A673 (cell line): ENCODE results near the gene PALLD. TPM values are rescaled to one million over a fixed set of nuclear protein-coding genes. Genes with fewer than 3 reads are reported as not detected.

Experiments
- BruUV-seq: library from RNA; stranded (reverse); fragments of 400-500 nt; replicated peaks from 2 replicates; lab custom pipeline; 2021; lab: Mats Ljungman, UMichigan
- CTCF ChIA-PET: fragments of 300-600 bp; sonication (Branson Sonifier 250); formaldehyde crosslinking; loops from one replicate; lab custom pipeline; 2022; ENCODE audit warnings: antibody characterized with exemption; lab: Charles Lee
- POLR2A ChIA-PET: fragments of 300-600 bp; sonication (Branson Sonifier 250); formaldehyde crosslinking; loops from one replicate; lab custom pipeline; 2022; ENCODE audit warnings: antibody characterized with exemption; ENCODE audit not compliant: low non-redundant PET; lab: Charles Lee
- DNase-seq: peaks from one replicate; pipeline ENCODE4 v3.0.0-alpha.2; 2015; ENCODE audit warnings: low spot score
- H3K27ac ChIP-seq: fragments of 200-600 bp; sonication (generic); 2 replicates; pipeline ENCODE4 v1.5.1; 2016; ENCODE audit warnings: mixed run types, low read depth, mild to moderate bottlenecking, mixed read lengths, antibody characterized with exemption, low read length; ENCODE audit not compliant: poor library complexity, severe bottlenecking
- H3K27me3 ChIP-seq: fragments of 200-600 bp; sonication (generic); replicated peaks from 2 replicates; pipeline ENCODE4 v1.6.1; 2017; ENCODE audit warnings: mixed run types, low read depth, mild to moderate bottlenecking, mixed read lengths, antibody characterized with exemption, low read length; ENCODE audit not compliant: insufficient read depth, poor library complexity
- H3K36me3 ChIP-seq: fragments of 200-600 bp; sonication (generic); 2 replicates; pipeline ENCODE4 v1.6.1; 2016; ENCODE audit warnings: mixed run types, mild to moderate bottlenecking, mixed read lengths, antibody characterized with exemption, low read length; ENCODE audit not compliant: insufficient read depth, poor library complexity, severe bottlenecking
- H3K4me1 ChIP-seq: fragments of 200-600 bp; sonication (generic); 2 replicates; pipeline ENCODE4 v1.6.1; 2017; ENCODE audit warnings: mixed run types, mild to moderate bottlenecking, mixed read lengths, antibody characterized with exemption, low read length; ENCODE audit not compliant: insufficient read depth, poor library complexity, severe bottlenecking
- H3K4me3 ChIP-seq: fragments of 200-600 bp; sonication (generic); 2 replicates; pipeline ENCODE4 v1.5.1; 2016; ENCODE audit warnings: low read depth, mixed run types, mild to moderate bottlenecking, mixed read lengths, low read length; ENCODE audit not compliant: poor library complexity, severe bottlenecking
- H3K9me3 ChIP-seq: fragments of 200-600 bp; sonication (generic); 2 replicates; pipeline ENCODE4 v1.6.1; 2016; ENCODE audit warnings: mixed run types, low read depth, mild to moderate bottlenecking, mixed read lengths, antibody characterized with exemption, low read length; ENCODE audit not compliant: poor library complexity, severe bottlenecking
- EZH2 ChIP-seq: fragments of 200-600 bp; sonication (generic); IDR thresholded peaks from 2 replicates; pipeline ENCODE4 v1.6.1; 2017; ENCODE audit warnings: borderline replicate concordance, low read depth, mild to moderate bottlenecking, mixed read lengths, antibody characterized with exemption, low read length; ENCODE audit not compliant: poor library complexity, severe bottlenecking
- intact Hi-C: fragments of 100-400 bp; cut with micrococcal nuclease; formaldehyde crosslinking; loops from one replicate; pipeline ENCODE4 v1.10.0; 2022; ENCODE audit not compliant: unreplicated experiment
- total RNA-seq: library from RNA; stranded (reverse); gene quantifications from 2 replicates; pipeline ENCODE4 v1.2.3, GENCODE V29; 2021
- TF ChIP-seq, protein P1 (sequence below): fragments of 300-800, 200-600 bp; sonication (generic); conservative IDR thresholded peaks from 2 replicates; pipeline ENCODE4 v1.5.1; 2017; ENCODE audit warnings: low read depth, mild to moderate bottlenecking, antibody characterized with exemption, low read length, moderate library complexity, mixed read lengths

The PALLD gene
- total RNA-seq, 1 experiment from 2014 or later: 44.1 TPM

DNA sequence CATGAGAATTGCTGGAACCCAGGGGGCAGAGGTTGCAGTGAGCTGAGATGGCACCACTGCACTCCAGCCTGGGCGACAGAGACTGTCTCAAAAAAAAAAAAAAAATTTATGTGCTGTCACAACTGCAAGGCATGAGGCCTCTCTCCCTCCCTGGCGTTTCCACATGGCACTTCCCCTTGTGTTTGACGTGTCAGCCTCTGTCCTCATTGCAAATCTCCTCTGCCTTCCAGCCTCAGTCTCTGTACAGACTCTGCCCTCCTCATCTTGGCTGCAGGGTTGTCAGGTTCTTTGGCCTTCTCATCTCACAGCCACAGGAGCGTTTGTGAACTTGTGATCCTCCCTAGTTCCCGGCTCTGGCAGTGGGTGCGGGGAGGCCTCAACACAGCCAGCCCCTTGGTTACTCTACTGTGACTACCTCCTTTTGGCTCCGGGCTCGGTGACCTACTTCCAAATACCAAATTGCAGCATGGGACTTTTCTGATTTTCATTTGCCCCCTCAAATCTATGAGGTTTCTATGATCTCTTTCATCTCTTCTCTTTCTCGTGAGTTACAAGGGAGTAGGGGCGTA lies 263.2 kb downstream of the PALLD start:
- POLR2A ChIA-PET: no interaction called here
- DNase-seq: no peak
- CTCF ChIA-PET: interaction anchor here (0.6 kb wide), 1 partner anchor 1050 kb away, joined by 4 read pairs; no protein-coding TSS in a partner anchor
- H3K36me3 ChIP-seq: no peaks in the 10 kb centered on the region
- no peaks in the 10 kb centered on the region for H3K27me3 ChIP-seq
- no peak overlapping the region for H3K27ac ChIP-seq
- TF ChIP-seq, protein P1, sequence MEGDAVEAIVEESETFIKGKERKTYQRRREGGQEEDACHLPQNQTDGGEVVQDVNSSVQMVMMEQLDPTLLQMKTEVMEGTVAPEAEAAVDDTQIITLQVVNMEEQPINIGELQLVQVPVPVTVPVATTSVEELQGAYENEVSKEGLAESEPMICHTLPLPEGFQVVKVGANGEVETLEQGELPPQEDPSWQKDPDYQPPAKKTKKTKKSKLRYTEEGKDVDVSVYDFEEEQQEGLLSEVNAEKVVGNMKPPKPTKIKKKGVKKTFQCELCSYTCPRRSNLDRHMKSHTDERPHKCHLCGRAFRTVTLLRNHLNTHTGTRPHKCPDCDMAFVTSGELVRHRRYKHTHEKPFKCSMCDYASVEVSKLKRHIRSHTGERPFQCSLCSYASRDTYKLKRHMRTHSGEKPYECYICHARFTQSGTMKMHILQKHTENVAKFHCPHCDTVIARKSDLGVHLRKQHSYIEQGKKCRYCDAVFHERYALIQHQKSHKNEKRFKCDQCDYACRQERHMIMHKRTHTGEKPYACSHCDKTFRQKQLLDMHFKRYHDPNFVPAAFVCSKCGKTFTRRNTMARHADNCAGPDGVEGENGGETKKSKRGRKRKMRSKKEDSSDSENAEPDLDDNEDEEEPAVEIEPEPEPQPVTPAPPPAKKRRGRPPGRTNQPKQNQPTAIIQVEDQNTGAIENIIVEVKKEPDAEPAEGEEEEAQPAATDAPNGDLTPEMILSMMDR: no peak
- no peak for TF ChIP-seq EZH2
- no peaks in the 10 kb centered on the region for H3K9me3 ChIP-seq
- H3K4me1 ChIP-seq: no peaks in the 10 kb centered on the region
- no peak overlapping the region for H3K4me3 ChIP-seq
- BruUV-seq: no TSS peak
- intact Hi-C loops: no loop called here

DNA sequence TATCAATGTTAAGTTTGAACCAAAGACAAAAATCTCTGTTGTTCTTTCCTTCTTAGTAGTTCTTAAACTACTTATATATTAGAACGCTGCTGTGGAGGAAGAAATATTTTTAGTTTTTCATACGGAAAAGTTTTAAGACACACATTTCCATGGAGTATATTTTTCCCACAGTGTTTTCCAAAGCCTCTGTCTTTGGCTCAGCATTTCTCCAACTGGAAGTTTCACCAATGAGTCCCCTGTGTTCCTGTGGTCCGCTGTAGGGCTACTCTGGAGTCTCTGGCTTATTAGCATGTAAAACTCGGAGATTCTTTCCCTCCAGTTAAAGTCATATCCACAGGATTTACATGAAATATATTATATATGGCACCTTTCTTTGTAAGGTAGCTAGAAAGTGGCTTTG lies 264.2 kb downstream of the PALLD start:
- POLR2A ChIA-PET: no interaction called here
- no peaks in the 10 kb centered on the region for H3K27me3 ChIP-seq
- H3K36me3 ChIP-seq: no peaks in the 10 kb centered on the region
- no peaks in the 10 kb centered on the region for H3K9me3 ChIP-seq
- BruUV-seq: no TSS peak
- H3K4me3 ChIP-seq: no peak overlapping the region
- DNase-seq: no peak
- intact Hi-C loops: no loop called here
- H3K4me1 ChIP-seq: no peaks in the 10 kb centered on the region
- TF ChIP-seq EZH2: no peak
- TF ChIP-seq, protein P1: no peak
- no peak overlapping the region for H3K27ac ChIP-seq
- CTCF ChIA-PET: no interaction called here

DNA sequence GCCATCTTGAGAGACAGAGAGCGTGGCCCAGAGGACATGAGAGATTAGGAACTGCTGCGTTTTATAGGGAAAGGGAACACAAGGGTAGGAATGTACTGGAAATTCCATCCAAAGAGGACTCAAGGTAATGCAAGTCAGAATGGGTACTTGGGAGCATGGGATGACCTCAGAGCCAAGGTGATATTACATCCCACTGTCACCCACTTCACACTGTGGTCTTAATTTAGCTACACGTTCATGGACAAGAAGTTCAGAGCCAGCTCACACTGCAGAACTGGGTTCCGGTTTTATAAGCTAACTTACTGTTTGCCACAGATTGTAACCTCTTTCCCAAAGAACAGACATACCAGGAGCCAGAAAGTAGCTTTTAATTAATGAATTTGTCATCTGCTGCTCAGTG lies 268.5 kb downstream of the PALLD start:
- no peaks in the 10 kb centered on the region for H3K27me3 ChIP-seq
- CTCF ChIA-PET: no interaction called here
- no peaks in the 10 kb centered on the region for H3K4me1 ChIP-seq
- no TSS peak for BruUV-seq
- no peaks in the 10 kb centered on the region for H3K36me3 ChIP-seq
- no peaks in the 10 kb centered on the region for H3K9me3 ChIP-seq
- intact Hi-C loops: no loop called here
- TF ChIP-seq EZH2: no peak
- TF ChIP-seq, protein P1: no peak
- POLR2A ChIA-PET: no interaction called here
- H3K27ac ChIP-seq: no peak overlapping the region
- no peak for DNase-seq
- no peak overlapping the region for H3K4me3 ChIP-seq
